Stimulated activated CD8-positive, alpha-beta memory T cell treated with anti-CD3 and anti-CD28 coated beads, Interleukin-7, amount 100 ng/mL, for 48 hours (primary cell): Measurements from ENCODE around the gene SGPL1.
A peak's percentile ranks its signal among the peaks of the same experiment; 100 is the strongest.

Source experiments
- DNase-seq, 2 donors: peaks; one replicate each; pipeline ENCODE4 v3.0.0-alpha.2; 2020; ENCODE audit warnings: low read depth in 1 of 2; ENCODE audit errors: extremely low read depth in 1 of 2

SGPL1 gene

DNA sequence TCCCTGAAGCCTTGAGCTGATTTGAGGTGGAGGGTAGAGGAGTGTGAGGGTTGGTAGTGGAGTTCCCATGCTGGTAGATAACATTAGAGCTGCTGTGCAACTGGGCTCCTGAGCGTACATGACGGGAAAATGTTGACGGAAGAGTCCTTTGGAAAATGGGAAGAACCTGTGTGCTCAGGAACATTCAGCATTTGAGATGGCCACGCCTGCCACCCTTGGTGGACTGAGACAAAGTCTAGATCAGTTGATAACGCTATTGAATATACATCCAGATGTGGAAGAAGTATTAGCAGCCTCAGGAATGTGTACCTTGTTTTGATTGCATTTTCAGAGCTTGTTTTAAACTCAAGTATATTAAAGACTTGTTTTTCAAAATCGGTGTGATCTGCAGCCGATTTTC lies 56.5 kb downstream of the SGPL1 start:
- DNase-seq = no peak

DNA sequence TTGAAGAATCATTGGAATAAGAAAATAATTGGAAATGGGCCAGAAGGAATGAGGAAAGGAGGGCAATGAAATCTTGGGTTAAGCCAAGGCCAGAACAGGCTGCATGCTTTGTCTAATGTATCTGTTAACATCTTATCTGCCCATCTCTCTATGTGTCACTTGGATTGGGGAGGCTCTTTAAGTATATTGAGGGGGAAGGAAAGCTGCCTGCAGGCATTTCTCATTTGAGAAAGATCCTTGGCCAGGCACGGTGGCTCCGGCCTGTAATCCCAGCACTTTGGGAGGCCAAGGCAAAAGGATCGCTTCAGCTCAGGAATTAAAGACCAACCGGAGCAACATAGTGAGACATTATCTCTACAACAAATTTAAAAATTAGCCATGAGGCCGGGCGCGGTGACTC lies 58.3 kb downstream of the SGPL1 start:
- DNase-seq = no peak

DNA sequence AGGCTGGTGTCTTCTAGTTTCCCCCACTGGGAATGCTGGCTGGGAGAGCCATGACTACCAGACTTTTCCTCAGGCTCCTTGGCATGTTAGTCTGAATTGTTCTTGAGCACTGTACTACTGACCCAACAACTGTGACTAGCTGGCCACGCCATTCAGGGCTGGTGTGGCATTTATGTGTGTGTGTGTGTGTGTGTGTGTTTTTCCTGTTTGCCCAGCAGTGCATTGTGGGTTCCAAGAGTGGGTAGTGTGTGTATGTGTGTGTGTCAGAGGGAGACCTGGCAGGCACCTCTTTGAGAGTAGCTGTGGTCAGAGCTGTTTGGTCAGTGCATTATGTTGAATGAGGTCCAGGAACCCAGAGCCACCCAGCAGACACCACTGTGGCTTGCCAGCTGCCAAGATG lies 63.5 kb downstream of the SGPL1 start:
- DNase-seq = no peak

DNA sequence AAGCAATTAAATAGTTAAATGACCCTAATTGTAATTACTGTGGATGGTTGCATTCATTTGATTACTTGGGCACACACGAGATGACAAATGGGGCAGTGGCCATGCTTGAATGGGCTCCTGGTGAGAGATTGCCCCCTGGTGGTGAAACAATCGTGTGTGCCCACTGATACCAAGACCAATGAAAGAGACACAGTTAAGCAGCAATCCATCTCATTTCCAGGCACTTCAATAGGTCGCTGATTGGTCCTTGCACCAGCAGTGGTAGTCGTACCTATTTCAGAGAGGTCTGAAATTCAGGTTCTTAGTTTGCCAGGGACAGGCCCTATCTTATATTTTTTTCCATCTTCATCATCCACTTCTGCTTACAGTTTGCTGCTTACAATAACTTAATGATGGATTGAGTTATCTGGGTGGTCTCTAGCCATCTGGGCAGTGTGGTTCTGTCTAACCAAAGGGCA lies 64.4 kb downstream of the SGPL1 start:
- DNase-seq = peak; percentile 38 to 56

- DNase-seq = no peak
These were observed 69.0 kb downstream of the SGPL1 start for GRCh38 chr10:70884741-70885140.

DNA sequence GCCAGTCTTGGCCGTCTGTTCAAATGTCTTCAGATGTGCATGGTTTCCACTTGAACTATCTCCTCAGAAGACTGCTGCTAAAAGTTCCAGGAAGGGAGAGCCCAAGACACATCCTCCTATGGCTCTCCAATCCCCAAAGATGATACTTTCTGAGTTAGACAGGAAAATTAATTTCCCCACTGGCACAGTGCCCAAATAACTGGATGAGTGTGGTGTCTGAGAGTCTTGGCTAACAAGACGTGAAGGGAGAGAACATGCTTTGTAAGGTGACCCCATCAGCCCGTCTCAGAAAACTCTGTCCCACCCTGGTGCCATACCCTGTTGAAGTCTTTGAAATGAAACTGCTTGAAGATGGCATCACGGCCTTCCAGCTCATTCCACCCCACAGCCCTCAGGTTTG lies 69.7 kb downstream of the SGPL1 start:
- DNase-seq = no peak

DNA sequence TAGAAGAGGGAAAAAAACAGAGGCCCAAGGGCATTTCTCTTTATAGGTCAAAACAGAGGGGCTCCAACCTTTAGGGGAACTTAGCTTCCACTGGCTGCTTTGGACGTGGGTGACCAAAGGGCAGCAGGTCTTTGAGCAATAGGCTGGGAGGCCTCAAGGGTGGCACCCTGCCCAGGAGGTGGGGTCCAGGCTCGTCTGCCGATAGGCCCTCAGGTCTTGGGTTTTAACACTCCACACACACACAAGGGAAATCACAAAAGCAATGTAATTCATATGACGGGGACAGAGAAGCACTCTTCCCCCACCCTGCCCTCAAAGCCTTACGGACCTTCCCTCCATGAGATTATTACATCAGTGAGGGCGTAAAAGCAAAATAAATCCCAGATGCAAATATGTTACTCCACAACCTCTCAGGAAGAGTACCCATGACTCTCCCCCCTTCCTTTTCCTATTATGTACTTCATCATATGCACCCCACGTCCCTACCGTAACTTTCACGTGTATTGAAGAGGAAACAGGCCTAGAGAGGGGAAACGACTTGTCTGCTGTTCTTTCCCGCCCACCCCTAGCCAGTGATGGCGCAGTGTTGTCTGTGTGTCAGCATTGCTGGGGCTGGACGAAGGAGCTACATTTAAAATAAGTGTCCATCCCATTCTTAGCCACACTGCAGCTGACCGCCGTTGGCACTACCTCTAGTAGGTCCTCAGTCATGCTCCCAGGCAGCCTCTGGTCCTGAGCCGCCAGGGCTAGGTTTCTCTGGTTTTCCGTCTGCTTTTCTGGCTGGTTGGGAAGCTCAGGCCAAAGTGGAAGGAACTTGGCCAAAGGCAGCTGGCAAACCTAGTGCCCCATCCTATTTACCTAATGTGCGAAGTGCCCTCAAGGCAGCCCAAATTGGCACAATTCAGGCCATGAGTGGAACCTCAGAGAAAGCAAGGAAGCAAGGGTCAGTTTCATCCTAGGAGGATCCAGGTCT lies 70.5 kb downstream of the SGPL1 start:
- DNase-seq = no peak

DNA sequence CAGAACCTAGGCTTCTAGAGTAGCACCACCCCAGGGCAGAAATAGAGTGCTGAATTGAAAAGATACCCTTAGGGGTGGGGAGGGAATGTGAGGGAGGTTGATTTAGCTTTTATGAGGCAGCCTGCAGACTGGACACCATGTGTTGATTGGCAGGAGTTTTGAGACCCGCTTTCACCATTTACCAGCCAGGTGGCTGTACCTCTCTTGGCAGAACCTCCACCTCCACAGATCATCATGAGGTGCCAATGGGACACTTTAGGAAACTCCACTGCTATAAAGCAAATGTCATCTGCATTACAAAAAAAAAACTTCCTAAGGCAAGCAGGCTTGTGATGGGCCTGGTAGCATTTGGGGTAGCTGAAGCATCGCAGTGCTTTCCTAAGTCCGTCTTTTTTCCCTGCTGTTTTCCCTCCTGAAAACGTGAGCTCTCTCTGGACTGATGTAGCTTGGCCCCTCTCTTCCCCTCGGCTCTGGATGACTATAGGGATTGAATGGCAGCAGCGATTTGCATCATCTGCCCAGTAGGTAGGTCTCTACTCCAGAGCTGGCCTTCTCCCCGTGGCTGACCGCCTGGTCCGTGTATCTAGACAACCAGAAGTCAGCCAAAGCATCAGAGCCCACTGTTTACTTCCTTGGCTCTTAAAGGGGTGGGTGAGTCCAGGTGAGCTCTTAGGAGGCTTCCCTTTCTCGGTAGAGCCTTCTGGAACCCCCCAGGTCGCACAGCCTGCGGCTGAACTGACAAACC lies 71.3 kb downstream of the SGPL1 start:
- DNase-seq = no peak

- peak; percentile 37 to 52 for DNase-seq
These were observed 72.4 kb downstream of the SGPL1 start, which contains the start of gene PCBD1 for GRCh38 chr10:70887804-70888800. TSS of gene PCBD1 (minus strand) at chr10:70888565. CDS start at chr10:70888533, 32 bp downstream.

DNA sequence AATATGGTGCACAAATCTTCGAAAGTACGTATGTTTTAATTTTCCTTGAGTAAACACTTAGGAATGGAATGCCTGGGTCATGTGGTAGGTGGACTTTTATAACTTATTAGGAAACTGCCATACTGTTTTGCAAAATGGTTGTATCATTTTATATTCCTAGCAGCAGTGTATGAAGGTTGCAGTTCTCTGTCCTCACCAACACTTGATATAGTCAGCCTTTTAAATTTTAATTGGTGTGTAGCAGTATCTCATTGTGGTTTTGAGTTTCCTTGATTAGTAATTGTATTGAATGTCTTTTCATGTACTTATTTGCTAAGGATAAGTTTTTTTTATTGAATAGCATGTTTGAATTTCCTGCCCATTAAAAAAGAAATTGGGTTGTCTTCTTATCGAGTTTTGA lies 73.5 kb downstream of the SGPL1 start:
- no peak for DNase-seq

- no peak for DNase-seq
These were observed 75.2 kb downstream of the SGPL1 start for GRCh38 chr10:70890917-70891431.

GRCh38 chr10:70891627-70892026 lies 75.9 kb downstream of the SGPL1 start:
- no peak for DNase-seq

DNA sequence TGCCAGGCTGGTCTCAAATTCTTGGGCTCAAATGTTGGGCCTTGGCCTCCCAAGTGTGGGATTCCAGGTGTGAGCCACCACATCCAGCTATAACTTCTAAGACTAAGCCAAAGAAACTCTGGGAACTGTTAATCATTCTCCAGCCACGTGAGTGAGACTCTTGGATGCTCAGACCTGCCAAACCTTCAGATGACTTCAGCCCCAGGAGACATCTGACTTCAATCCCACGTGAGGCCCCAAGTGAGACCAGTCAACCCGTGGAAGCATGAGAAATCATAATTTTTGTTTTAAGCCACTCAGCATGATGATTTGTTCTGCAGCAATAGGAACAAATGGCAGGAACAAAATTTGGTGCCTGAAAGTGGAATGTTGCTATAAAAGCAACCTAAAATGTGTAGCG lies 76.9 kb downstream of the SGPL1 start:
- no peak for DNase-seq

- DNase-seq = no peak
These were observed 77.7 kb downstream of the SGPL1 start for GRCh38 chr10:70893227-70894006.

DNA sequence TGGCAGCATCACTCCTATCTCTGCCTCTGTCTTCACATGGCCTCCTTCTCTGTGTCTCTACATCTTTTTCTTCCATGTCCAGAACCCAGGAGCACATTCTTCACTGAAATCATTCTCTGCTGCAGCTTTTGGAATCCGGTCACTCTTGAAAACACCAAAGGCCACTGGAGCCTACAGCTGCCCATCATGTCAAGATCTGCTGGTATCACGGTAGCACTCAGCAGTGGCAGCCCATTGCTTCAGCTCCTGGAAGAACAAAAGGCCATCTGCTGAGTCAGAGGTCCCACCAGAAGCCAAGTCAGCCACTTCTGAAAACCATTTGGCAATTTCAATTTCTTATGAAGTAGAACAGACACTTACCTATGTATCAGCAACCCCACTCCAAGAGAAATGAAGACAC lies 78.7 kb downstream of the SGPL1 start:
- DNase-seq = no peak

DNA sequence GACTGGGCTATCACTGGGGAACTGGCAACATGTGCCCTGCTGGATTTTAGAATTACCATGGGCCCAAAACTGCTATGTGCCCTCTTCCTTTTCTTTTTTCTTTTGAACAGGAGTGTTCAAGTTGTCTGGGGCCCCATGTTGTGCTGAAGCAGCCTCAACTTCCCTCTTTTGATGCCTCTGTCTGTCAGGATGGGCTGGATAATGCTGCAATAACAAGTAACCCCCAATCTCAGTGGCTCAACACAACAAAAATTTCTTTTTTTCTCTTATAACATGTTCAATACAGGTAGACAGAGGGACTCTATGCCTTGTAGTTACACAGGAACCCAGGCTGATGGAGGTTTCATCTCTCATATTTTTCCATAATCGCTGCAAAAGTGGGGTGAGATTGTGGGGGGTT lies 80.8 kb downstream of the SGPL1 start:
- DNase-seq = no peak

DNA sequence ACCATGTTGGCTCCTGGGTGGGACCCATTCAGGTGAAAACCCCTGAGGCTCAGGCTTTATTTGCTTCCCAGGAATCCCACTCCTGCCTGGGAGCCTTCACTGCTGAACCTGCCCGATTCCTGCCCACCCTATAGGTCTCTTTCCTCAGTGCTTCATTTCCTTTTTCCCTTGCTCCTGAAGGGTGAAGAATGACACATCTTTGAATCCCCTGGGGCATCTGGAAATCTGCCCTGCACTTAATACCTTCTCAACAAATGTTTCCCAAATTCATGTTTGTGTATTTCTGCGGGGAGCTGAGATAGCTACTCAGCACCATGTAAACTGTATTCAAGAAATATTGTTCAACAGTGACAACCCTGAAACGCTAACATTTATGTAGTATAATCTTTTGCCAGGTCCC lies 82.9 kb downstream of the SGPL1 start:
- DNase-seq = no peak

GRCh38 chr10:70899096-70899495 lies 83.3 kb downstream of the SGPL1 start:
- DNase-seq = no peak

GRCh38 chr10:70901276-70901878 lies 85.6 kb downstream of the SGPL1 start:
- no peak for DNase-seq
